Measurements from ENCODE around the gene SFMBT1. TPM values are rescaled to one million over a fixed set of nuclear protein-coding genes. Genes with fewer than 3 reads are reported as not detected.

The SFMBT1 gene
- polyA plus RNA-seq, 3 donors: 0.61 to 2.7 (median 0.91) TPM

- peaks cover 23 to 45% of the 10 kb centered on the region in 2 donors for H3K36me3 Mint-ChIP-seq
- intact Hi-C loops (cut with micrococcal nuclease): no loop called here
- TF ChIP-seq, protein P1, sequence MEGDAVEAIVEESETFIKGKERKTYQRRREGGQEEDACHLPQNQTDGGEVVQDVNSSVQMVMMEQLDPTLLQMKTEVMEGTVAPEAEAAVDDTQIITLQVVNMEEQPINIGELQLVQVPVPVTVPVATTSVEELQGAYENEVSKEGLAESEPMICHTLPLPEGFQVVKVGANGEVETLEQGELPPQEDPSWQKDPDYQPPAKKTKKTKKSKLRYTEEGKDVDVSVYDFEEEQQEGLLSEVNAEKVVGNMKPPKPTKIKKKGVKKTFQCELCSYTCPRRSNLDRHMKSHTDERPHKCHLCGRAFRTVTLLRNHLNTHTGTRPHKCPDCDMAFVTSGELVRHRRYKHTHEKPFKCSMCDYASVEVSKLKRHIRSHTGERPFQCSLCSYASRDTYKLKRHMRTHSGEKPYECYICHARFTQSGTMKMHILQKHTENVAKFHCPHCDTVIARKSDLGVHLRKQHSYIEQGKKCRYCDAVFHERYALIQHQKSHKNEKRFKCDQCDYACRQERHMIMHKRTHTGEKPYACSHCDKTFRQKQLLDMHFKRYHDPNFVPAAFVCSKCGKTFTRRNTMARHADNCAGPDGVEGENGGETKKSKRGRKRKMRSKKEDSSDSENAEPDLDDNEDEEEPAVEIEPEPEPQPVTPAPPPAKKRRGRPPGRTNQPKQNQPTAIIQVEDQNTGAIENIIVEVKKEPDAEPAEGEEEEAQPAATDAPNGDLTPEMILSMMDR (IDR thresholded peaks at IDR 0.05): no peak
These were observed 37.6 kb upstream of the SFMBT1 start for GRCh38 chr3:53083521-53083920.

GRCh38 chr3:53082736-53083135, 36.9 kb upstream of the SFMBT1 start:
- Histone ChIP-seq H3K27ac (ENCODE audit: low read depth in 1 of 2, low read length in 2 of 2) (no peak overlapping the region), H3K4me1 (ENCODE audit: control insufficient read depth in 1 of 2, insufficient read depth in 2 of 2, low read length in 2 of 2) (no peaks in the 10 kb centered on the region), H3K79me2 (ENCODE audit: insufficient read depth, low read length) (no peaks in the 10 kb centered on the region), H3K4me3 (replicated peaks in 1 of 3; ENCODE audit: low read depth in 2 of 3, low read length in 3 of 3) (no peak overlapping the region), H4K20me1 (ENCODE audit: insufficient read depth, low read length) (no peaks in the 10 kb centered on the region), H3K9me3 (replicated peaks in 1 of 2; ENCODE audit: control insufficient read depth in 1 of 2, insufficient read depth in 1 of 2, low read length in 2 of 2) (no peaks in the 10 kb centered on the region), H3K36me3 (replicated peaks in 1 of 2; ENCODE audit: control insufficient read depth in 1 of 2, insufficient read depth in 2 of 2, low read length in 2 of 2) (peaks cover 7 to 33% of the 10 kb centered on the region in 2 donors), H3K4me2 (replicated peaks; ENCODE audit: extremely low read depth, low read length, poor library complexity, severe bottlenecking) (no peak overlapping the region), H3K9ac (ENCODE audit: insufficient read depth, low read length, poor library complexity, severe bottlenecking) (no peak overlapping the region), H3K27me3 (ENCODE audit: control insufficient read depth in 2 of 2, insufficient read depth in 2 of 2, low read length in 2 of 2) (no peaks in the 10 kb centered on the region), H2AFZ (ENCODE audit: insufficient read depth, low read depth, low read length, poor library complexity, severe bottlenecking) (no peak overlapping the region)
- Mint-ChIP-seq H3K27ac (no peak overlapping the region), H3K9me3 (no peaks in the 10 kb centered on the region), H3K4me3 (no peak overlapping the region), H3K4me1 (no peaks in the 10 kb centered on the region), H3K27me3 (ENCODE audit: low read depth in 3 of 3) (no peaks in the 10 kb centered on the region), H3K36me3 (peaks cover 19 to 37% of the 10 kb centered on the region in 2 donors)
- no peak for DNase-seq
- TF ChIP-seq, protein P1 (IDR thresholded peaks at IDR 0.05): no peak
- intact Hi-C loops (cut with micrococcal nuclease): no loop called here
- 71% methylated on average over 3 of the region's 8 CpGs for WGBS (ENCODE audit: insufficient coverage)

More at GRCh38 chr3:53083521-53083920, 37.6 kb upstream of the SFMBT1 start:
- Histone ChIP-seq H3K4me3 (replicated peaks in 1 of 3; ENCODE audit: low read depth in 2 of 3, low read length in 3 of 3) (no peak overlapping the region), H2AFZ (ENCODE audit: insufficient read depth, low read depth, low read length, poor library complexity, severe bottlenecking) (no peak overlapping the region), H4K20me1 (ENCODE audit: insufficient read depth, low read length) (no peaks in the 10 kb centered on the region), H3K79me2 (ENCODE audit: insufficient read depth, low read length) (no peaks in the 10 kb centered on the region), H3K36me3 (replicated peaks in 1 of 2; ENCODE audit: control insufficient read depth in 1 of 2, insufficient read depth in 2 of 2, low read length in 2 of 2) (peaks cover 7 to 41% of the 10 kb centered on the region in 2 donors), H3K9ac (ENCODE audit: insufficient read depth, low read length, poor library complexity, severe bottlenecking) (no peak overlapping the region), H3K9me3 (replicated peaks in 1 of 2; ENCODE audit: control insufficient read depth in 1 of 2, insufficient read depth in 1 of 2, low read length in 2 of 2) (no peaks in the 10 kb centered on the region), H3K4me2 (replicated peaks; ENCODE audit: extremely low read depth, low read length, poor library complexity, severe bottlenecking) (no peak overlapping the region), H3K4me1 (ENCODE audit: control insufficient read depth in 1 of 2, insufficient read depth in 2 of 2, low read length in 2 of 2) (no peaks in the 10 kb centered on the region), H3K27ac (ENCODE audit: low read depth in 1 of 2, low read length in 2 of 2) (no peak overlapping the region), H3K27me3 (ENCODE audit: control insufficient read depth in 2 of 2, insufficient read depth in 2 of 2, low read length in 2 of 2) (no peaks in the 10 kb centered on the region)
- no peaks in the 10 kb centered on the region for H3K27me3 Mint-ChIP-seq (ENCODE audit: low read depth in 3 of 3)
- no peaks in the 10 kb centered on the region for H3K9me3 Mint-ChIP-seq
- no peaks in the 10 kb centered on the region for H3K4me1 Mint-ChIP-seq
- no peak overlapping the region for H3K27ac Mint-ChIP-seq
- DNase-seq: no peak
- H3K4me3 Mint-ChIP-seq: no peak overlapping the region
- WGBS (ENCODE audit: insufficient coverage): 54% methylated on average over 6 of the region's 8 CpGs
